GM13976 (cell line): ENCODE measurements around the gene CDK14.
"Not testable (repeated sequence)": the region's sequence is repeated elsewhere in the genome, so short reads cannot be mapped to it uniquely, and the experiment has no call there.

Source experiments
- DNase-seq: peaks from one replicate; pipeline ENCODE4 v3.0.0; 2012; ENCODE audit warnings: low spot score
- CTCF ChIP-seq: IDR thresholded peaks from 2 replicates; pipeline ENCODE4 v1.5.1; 2012; ENCODE audit warnings: borderline replicate concordance, mild to moderate bottlenecking; ENCODE audit not compliant: insufficient read depth; ENCODE audit errors: extremely low read depth, missing control alignments, control extremely low read depth
- in situ Hi-C: fragments of 300-500 bp; cut with MboI; formaldehyde crosslinking; loops from one replicate; pipeline ENCODE4 v1.12.0; 2022; ENCODE audit warnings: low sequenced_read_pairs, mixed read lengths, inconsistent platforms; ENCODE audit not compliant: unreplicated experiment

The CDK14 gene

GRCh38 chr7:90751595-90751994 is 155.5 kb downstream of the CDK14 start:
- in situ Hi-C loops, result no loop called here
- no peak for TF ChIP-seq CTCF
- no peak for DNase-seq

- in situ Hi-C loops, result no loop called here
- DNase-seq, result no peak
- no peak for TF ChIP-seq CTCF
These were observed 155.9 kb downstream of the CDK14 start for GRCh38 chr7:90752051-90752450.

GRCh38 chr7:90755041-90755440 is 158.9 kb downstream of the CDK14 start:
- in situ Hi-C loops, result no loop called here
- TF ChIP-seq CTCF, result no peak
- no peak for DNase-seq

- TF ChIP-seq CTCF, result no peak
- in situ Hi-C loops, result no loop called here
- no peak for DNase-seq
These were observed 160.2 kb downstream of the CDK14 start for GRCh38 chr7:90756366-90756765.

GRCh38 chr7:90757565-90757950 is 161.4 kb downstream of the CDK14 start:
- DNase-seq, in situ Hi-C loops: not testable (repeated sequence)

- in situ Hi-C loops, result no loop called here
- DNase-seq, result no peak
- no peak for TF ChIP-seq CTCF
These were observed 162.9 kb downstream of the CDK14 start for GRCh38 chr7:90758933-90759562.

- TF ChIP-seq CTCF, result no peak
- DNase-seq, result no peak
- in situ Hi-C loops, result no loop called here
These were observed 163.6 kb downstream of the CDK14 start for GRCh38 chr7:90759710-90760109.

- in situ Hi-C loops, result no loop called here
- TF ChIP-seq CTCF, result no peak
- no peak for DNase-seq
These were observed 164.8 kb downstream of the CDK14 start for GRCh38 chr7:90760892-90761291.
